Measurements from ENCODE around the gene NANS. TPM values are rescaled to one million over a fixed set of nuclear protein-coding genes. Genes with fewer than 3 reads are reported as not detected.
A peak's percentile ranks its signal among the peaks of the same experiment; 100 is the strongest.

NANS gene
- total RNA-seq, 2 experiments from 2014 or later: 46.1 to 47.3 TPM

GRCh38 chr9:98020476-98021145 is 35.9 kb upstream of the NANS start:
- H3K9me3 Mint-ChIP-seq: no peaks in the 10 kb centered on the region
- POLR2A ChIA-PET: interaction anchor here (0.6 to 1.8 kb wide), 8 partner anchors 12 to 111 kb away, joined by 3 to 6 read pairs (median 4); no protein-coding TSS in a partner anchor
- CTCF ChIA-PET: interaction anchor here (0.6 to 1.3 kb wide), 2 partner anchors 14 to 97 kb away, joined by 4 to 8 read pairs; no protein-coding TSS in a partner anchor

GRCh38 chr9:98021306-98022040 is 35.1 kb upstream of the NANS start:
- peaks cover 2% of the 10 kb centered on the region for H3K4me1 Mint-ChIP-seq
- no peak for DNase-seq
- H3K27me3 Mint-ChIP-seq: no peaks in the 10 kb centered on the region
- POLR2A ChIA-PET: interaction anchor here (0.8 to 1.8 kb wide), 7 partner anchors 11 to 64 kb away, joined by 3 to 6 read pairs (median 4); no protein-coding TSS in a partner anchor
- H3K36me3 Mint-ChIP-seq (ENCODE audit: low read depth): peaks cover 34% of the 10 kb centered on the region
- CTCF ChIA-PET: interaction anchor here (0.6 to 1.3 kb wide), 3 partner anchors 13 to 98 kb away, joined by 4 to 8 read pairs (median 6); no protein-coding TSS in a partner anchor
- no peak overlapping the region for H3K4me3 Mint-ChIP-seq
- H3K27ac Mint-ChIP-seq: no peak overlapping the region
- H3K9me3 Mint-ChIP-seq: no peaks in the 10 kb centered on the region

More at GRCh38 chr9:98020476-98021145, 35.9 kb upstream of the NANS start:
- Mint-ChIP-seq H3K27me3 (no peaks in the 10 kb centered on the region), H3K4me1 (peaks cover 2% of the 10 kb centered on the region), H3K27ac (no peak overlapping the region), H3K36me3 (ENCODE audit: low read depth) (peaks cover 38% of the 10 kb centered on the region), H3K4me3 (no peak overlapping the region)
- no peak for DNase-seq

GRCh38 chr9:98022447-98022846 is 34.1 kb upstream of the NANS start:
- Mint-ChIP-seq H3K36me3 (ENCODE audit: low read depth) (peaks cover 26% of the 10 kb centered on the region), H3K27ac (no peak overlapping the region), H3K4me3 (no peak overlapping the region), H3K4me1 (peaks cover 2% of the 10 kb centered on the region), H3K27me3 (no peaks in the 10 kb centered on the region), H3K9me3 (no peaks in the 10 kb centered on the region)
- no peak for DNase-seq
- ChIA-PET CTCF (no interaction called here), POLR2A (no interaction called here)

- CTCF ChIA-PET: interaction anchor here (1.0 to 3.5 kb wide), 2 partner anchors 10 to 12 kb away, joined by 3 to 15 read pairs; no protein-coding TSS in a partner anchor
- H3K27me3 Mint-ChIP-seq: no peaks in the 10 kb centered on the region
- H3K9me3 Mint-ChIP-seq: no peaks in the 10 kb centered on the region
- POLR2A ChIA-PET: no interaction called here
- no peak for DNase-seq
- peaks cover 2% of the 10 kb centered on the region for H3K4me1 Mint-ChIP-seq
- H3K36me3 Mint-ChIP-seq (ENCODE audit: low read depth): peaks cover 17% of the 10 kb centered on the region
- H3K27ac Mint-ChIP-seq: no peak overlapping the region
- H3K4me3 Mint-ChIP-seq: no peak overlapping the region
Observed at GRCh38 chr9:98024702-98025101, 31.8 kb upstream of the NANS start.

- H3K4me1 Mint-ChIP-seq: peaks cover 8% of the 10 kb centered on the region
- CTCF ChIA-PET: interaction anchor here (1.0 kb wide), 1 partner anchor 107 kb away, joined by 3 read pairs; no protein-coding TSS in a partner anchor
- H3K4me3 Mint-ChIP-seq: no peak overlapping the region
- H3K9me3 Mint-ChIP-seq: no peaks in the 10 kb centered on the region
- H3K27me3 Mint-ChIP-seq: no peaks in the 10 kb centered on the region
- POLR2A ChIA-PET: no interaction called here
- H3K36me3 Mint-ChIP-seq (ENCODE audit: low read depth): peaks cover 5% of the 10 kb centered on the region
- DNase-seq: no peak
- H3K27ac Mint-ChIP-seq: no peak overlapping the region
Observed at GRCh38 chr9:98031169-98031568, 25.4 kb upstream of the NANS start.

GRCh38 chr9:98031935-98032334 is 24.6 kb upstream of the NANS start:
- H3K4me3 Mint-ChIP-seq: no peak overlapping the region
- H3K27ac Mint-ChIP-seq: no peak overlapping the region
- H3K27me3 Mint-ChIP-seq: no peaks in the 10 kb centered on the region
- no peak for DNase-seq
- ChIA-PET POLR2A (interaction anchor here (0.9 kb wide), 2 partner anchors 11 to 40 kb away, joined by 5 to 6 read pairs; no protein-coding TSS in a partner anchor), CTCF (interaction anchor here (1.0 to 1.1 kb wide), 2 partner anchors 13 to 108 kb away, joined by 3 read pairs; no protein-coding TSS in a partner anchor)
- H3K36me3 Mint-ChIP-seq (ENCODE audit: low read depth): peaks cover 2% of the 10 kb centered on the region
- peaks cover 8% of the 10 kb centered on the region for H3K4me1 Mint-ChIP-seq
- H3K9me3 Mint-ChIP-seq: no peaks in the 10 kb centered on the region

GRCh38 chr9:98034593-98035546 is 21.7 kb upstream of the NANS start:
- Mint-ChIP-seq H3K4me1 (peaks cover 13% of the 10 kb centered on the region), H3K27me3 (peaks cover 5% of the 10 kb centered on the region), H3K4me3 (no peak overlapping the region), H3K27ac (no peak overlapping the region), H3K36me3 (ENCODE audit: low read depth) (no peaks in the 10 kb centered on the region), H3K9me3 (no peaks in the 10 kb centered on the region)
- ChIA-PET POLR2A (interaction anchor here (0.6 to 2.1 kb wide), 5 partner anchors 18 to 112 kb away, joined by 3 to 17 read pairs (median 6); partner anchors contain the start of genes ANP32B, NANS and TRMO), CTCF (interaction anchor here (0.6 to 4.0 kb wide), 30 partner anchors 10 to 375 kb away, joined by 3 to 46 read pairs (median 5); partner anchors contain the start of genes ANP32B, NANS, TBC1D2 and TRMO)
- peak; percentile 91 for DNase-seq

- ChIA-PET POLR2A (interaction anchor here (0.7 to 0.9 kb wide), 2 partner anchors 19 to 55 kb away, joined by 3 read pairs; partner anchors contain the start of gene NANS), CTCF (interaction anchor here (1.0 to 2.0 kb wide), 6 partner anchors 8 to 219 kb away, joined by 3 to 16 read pairs (median 4); partner anchors contain the start of genes ANP32B and TRMO)
Observed at GRCh38 chr9:98037357-98037756, 19.2 kb upstream of the NANS start.

GRCh38 chr9:98038958-98039357 is 17.6 kb upstream of the NANS start:
- peaks cover 20% of the 10 kb centered on the region for H3K4me1 Mint-ChIP-seq
- no peaks in the 10 kb centered on the region for H3K9me3 Mint-ChIP-seq
- H3K27ac Mint-ChIP-seq: no peak overlapping the region
- no peak for DNase-seq
- H3K4me3 Mint-ChIP-seq: no peak overlapping the region
- H3K36me3 Mint-ChIP-seq (ENCODE audit: low read depth): no peaks in the 10 kb centered on the region
- ChIA-PET CTCF (no interaction called here), POLR2A (interaction anchor here (0.9 to 1.2 kb wide), 3 partner anchors 18 to 218 kb away, joined by 3 to 6 read pairs (median 3); partner anchors contain the start of genes NANS and TBC1D2)
- H3K27me3 Mint-ChIP-seq: peaks cover 11% of the 10 kb centered on the region

More at GRCh38 chr9:98037357-98037756, 19.2 kb upstream of the NANS start:
- Mint-ChIP-seq H3K4me3 (no peak overlapping the region), H3K36me3 (ENCODE audit: low read depth) (no peaks in the 10 kb centered on the region), H3K27ac (no peak overlapping the region), H3K27me3 (peaks cover 11% of the 10 kb centered on the region), H3K9me3 (no peaks in the 10 kb centered on the region), H3K4me1 (peaks cover 20% of the 10 kb centered on the region)
- no peak for DNase-seq

GRCh38 chr9:98039607-98040017 is 16.9 kb upstream of the NANS start:
- H3K27ac Mint-ChIP-seq: no peak overlapping the region
- peaks cover 17% of the 10 kb centered on the region for H3K4me1 Mint-ChIP-seq
- H3K27me3 Mint-ChIP-seq: peaks cover 11% of the 10 kb centered on the region
- no peak overlapping the region for H3K4me3 Mint-ChIP-seq
- POLR2A ChIA-PET: interaction anchor here (0.9 to 1.4 kb wide), 4 partner anchors 17 to 217 kb away, joined by 3 to 6 read pairs (median 4); partner anchors contain the start of genes NANS, TBC1D2 and TRMO
- no peaks in the 10 kb centered on the region for H3K36me3 Mint-ChIP-seq (ENCODE audit: low read depth)
- H3K9me3 Mint-ChIP-seq: no peaks in the 10 kb centered on the region
- DNase-seq: no peak
- CTCF ChIA-PET: no interaction called here

- H3K36me3 Mint-ChIP-seq (ENCODE audit: low read depth): peaks cover 3% of the 10 kb centered on the region
- peaks cover 16% of the 10 kb centered on the region for H3K4me1 Mint-ChIP-seq
- no peak overlapping the region for H3K27ac Mint-ChIP-seq
- ChIA-PET CTCF (interaction anchor here (0.7 to 1.5 kb wide), 3 partner anchors 14 to 117 kb away, joined by 4 to 6 read pairs (median 4); partner anchors contain the start of gene TRMO), POLR2A (interaction anchor here (1.4 kb wide), 1 partner anchor 118 kb away, joined by 4 read pairs; the partner anchor contains the start of gene TRMO)
- peaks cover 4% of the 10 kb centered on the region for H3K9me3 Mint-ChIP-seq
- no peak overlapping the region for H3K4me3 Mint-ChIP-seq
- peaks cover 11% of the 10 kb centered on the region for H3K27me3 Mint-ChIP-seq
- no peak for DNase-seq
Observed at GRCh38 chr9:98040212-98040611, 16.3 kb upstream of the NANS start.

Measured in activated CD4-positive, alpha-beta memory T cell treated with anti-CD3 and anti-CD28 coated beads, Interleukin-2, amount 10 ng/mL, durations not matched to agents 7 days and 5 days (primary cell).